Stimulated activated CD4-positive, alpha-beta T cell treated with anti-CD3 and anti-CD28 coated beads, Interleukin-1b, Interleukin-23, amount 100 ng/mL, for 24 hours (primary cell): ENCODE measurements around the gene GRB10.

Source experiments
- DNase-seq, 4 experiments: peaks; one replicate each; pipeline ENCODE4 v3.0.0-alpha.2; 2020; ENCODE audit warnings: low read depth in 4 of 4, low spot score in 1 of 4

GRB10 gene

DNA sequence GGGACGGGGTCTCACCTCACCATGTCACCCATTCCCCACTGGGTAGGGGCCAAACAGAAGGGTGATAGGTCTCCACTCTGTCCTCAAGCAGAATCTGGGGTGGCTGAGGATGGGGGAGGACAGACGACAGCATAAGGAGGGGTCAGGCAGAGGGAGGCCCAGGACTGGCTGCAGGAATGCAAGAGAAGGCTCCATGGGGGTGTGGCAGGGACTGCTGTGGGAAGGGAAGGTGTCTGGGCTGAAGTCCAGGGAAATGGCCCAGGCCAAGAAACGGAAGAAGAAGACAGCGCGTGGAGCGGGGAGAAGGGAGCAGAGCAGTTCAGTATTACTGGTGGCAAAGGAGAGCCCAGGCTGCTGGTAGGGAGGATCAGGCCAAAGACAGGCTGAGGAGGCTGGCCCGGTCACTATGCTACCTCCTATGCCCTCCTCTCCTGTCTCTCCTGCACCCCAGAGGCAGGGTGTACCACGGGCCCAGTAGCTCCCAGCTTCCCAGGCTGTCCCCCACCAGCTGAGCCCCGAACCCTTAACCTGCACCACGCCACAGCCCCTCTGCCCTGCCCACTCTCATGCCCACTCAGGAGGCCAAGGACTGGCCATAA lies 60.9 kb downstream of the GRB10 start:
- no peak for DNase-seq

DNA sequence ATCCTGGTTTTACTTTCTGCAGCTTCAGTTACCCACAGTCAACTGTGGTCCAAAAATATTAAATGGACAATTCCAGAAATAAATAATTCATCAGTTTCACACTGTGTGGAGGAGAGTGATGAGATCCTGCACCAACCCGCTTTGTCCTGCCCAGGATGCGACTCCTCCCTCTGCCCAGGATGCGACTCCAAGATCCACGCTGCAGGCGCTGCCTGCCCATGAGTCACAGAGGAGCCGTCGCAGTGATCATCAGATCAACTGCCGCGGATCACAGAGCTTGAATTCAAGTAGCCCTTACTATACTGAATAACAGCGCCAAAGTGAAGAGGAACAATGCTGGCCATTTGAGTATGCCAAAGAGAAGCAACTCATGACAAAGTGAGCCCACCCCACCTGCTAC lies 61.5 kb downstream of the GRB10 start:
- no peak for DNase-seq

DNA sequence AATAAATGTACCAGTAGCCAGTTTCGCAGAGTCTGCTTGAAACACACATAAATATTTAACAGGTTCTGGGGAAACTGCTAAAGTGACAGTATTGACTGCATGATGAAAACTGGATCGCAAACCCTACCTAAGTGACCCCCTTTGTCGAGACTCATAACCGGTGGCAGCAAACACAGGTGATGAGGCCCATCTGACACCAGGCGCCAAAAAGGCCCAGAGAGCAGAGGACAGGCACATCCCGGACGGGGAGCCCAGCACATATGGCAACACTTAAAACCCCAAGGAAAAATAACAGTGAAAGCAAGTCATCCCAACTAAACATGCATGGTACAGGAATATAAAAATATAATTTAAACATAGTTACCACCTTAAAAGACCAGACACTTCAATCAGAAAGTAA lies 62.4 kb downstream of the GRB10 start:
- no peak for DNase-seq

DNA sequence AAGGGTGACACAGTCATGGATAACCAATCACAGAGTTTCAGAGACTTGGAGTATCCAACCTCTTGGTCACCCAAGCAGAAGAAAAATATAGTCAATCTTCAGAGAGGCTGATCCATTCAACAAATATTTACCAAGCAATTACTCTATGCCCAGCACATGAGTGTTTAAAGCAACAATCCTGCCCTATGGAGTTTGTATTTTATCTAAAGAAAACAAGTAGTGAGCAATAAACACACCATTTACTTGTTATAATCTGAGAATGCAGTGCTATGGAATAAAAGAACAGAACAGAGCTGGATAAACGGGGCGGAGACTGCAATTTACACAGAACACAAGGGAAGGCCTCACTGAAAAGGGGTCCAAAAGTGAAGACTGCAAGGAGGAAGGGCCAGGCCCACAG lies 63.8 kb downstream of the GRB10 start:
- DNase-seq: no peak

DNA sequence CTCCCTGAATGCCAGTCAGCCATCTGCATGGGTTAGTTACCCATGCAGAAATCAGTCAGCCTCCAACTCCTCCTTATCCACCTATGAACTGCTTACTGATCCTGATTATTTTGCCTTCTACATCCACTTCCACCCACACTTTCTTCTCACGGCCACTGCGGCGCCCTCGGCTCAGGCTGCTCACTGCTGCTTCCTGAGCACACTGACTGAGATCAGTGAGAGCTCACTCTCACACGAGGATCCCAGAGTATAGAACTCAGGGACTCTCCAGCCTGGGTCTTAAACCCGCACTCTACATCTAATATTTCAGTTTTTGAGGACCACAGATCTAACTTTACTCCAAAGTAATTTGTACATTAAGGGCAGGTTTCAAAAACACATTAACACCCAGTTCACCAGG lies 64.4 kb downstream of the GRB10 start:
- no peak for DNase-seq

DNA sequence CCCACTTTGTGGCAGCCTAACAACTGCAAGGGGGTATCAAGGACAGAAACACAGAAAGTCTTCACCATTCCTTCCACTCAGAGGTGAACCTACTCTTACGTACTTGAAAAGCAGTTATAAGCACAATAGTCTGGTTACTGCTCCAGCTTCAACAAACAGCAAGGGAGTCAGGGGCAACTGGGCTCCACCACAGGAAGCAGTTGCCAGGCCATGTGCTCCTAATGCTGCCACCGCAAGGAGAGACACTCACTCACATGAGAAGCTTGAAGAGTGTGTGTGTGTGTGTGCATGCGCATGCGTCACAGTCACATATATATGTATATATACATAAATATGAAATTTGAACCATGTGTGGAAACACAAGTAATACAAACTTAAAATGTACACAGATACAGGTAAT lies 65.5 kb downstream of the GRB10 start:
- DNase-seq: no peak

DNA sequence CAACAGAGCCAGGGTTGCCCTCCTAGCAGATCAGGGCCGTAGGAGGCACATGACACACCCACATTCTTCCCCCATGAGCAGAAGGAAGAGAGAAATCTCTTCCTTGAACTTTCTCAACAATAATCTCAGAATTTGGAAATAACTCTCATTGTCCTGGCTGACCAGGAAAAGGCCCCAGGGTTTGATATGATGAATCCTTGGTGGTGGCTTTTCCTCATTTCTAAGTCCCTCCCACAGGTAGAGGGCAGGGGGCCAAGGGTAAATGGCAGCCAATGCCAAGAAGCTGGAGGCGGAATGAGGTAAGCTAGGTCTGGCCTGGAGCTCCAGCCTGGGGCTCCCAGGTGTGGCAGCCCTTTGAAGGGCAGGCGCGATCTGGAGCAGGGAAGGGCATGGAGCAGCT lies 67.8 kb downstream of the GRB10 start:
- no peak for DNase-seq

DNA sequence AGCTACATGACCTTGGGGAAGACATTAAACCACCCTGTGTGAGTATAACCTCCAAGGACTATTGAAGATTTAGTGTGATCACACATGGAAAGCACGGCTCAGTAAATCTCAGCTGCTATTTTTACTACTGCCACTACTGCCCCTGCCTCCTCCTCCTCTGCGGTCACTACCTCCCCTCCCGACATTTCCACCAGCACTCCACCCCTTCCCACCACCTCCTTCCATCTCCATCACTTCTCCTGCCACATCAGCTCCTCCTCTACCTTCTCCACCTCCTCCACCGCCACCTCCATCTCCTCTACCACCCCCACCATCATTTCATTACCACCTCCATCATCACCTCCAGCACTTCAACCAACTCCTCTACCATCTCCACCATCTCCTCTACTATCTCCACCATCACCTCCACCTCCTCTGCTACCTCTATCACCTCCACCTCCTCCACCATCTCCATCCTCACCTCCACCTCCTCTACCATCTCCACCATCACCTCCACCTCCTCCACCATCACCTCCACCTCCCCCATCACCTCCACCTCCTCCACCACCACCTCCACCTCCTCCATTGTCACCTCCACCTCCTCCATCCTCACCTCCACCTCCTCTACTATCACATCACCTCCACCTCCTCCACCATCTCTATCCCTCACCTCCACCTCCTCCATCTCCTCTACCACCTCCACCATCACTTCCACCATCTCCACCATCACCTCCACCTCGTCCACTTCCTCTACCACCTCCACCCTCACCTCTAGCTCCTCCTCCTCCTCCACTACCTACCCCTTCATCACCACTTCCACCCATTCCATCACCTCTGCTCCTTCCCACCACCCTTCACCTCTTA lies 69.4 kb downstream of the GRB10 start:
- no peak for DNase-seq

DNA sequence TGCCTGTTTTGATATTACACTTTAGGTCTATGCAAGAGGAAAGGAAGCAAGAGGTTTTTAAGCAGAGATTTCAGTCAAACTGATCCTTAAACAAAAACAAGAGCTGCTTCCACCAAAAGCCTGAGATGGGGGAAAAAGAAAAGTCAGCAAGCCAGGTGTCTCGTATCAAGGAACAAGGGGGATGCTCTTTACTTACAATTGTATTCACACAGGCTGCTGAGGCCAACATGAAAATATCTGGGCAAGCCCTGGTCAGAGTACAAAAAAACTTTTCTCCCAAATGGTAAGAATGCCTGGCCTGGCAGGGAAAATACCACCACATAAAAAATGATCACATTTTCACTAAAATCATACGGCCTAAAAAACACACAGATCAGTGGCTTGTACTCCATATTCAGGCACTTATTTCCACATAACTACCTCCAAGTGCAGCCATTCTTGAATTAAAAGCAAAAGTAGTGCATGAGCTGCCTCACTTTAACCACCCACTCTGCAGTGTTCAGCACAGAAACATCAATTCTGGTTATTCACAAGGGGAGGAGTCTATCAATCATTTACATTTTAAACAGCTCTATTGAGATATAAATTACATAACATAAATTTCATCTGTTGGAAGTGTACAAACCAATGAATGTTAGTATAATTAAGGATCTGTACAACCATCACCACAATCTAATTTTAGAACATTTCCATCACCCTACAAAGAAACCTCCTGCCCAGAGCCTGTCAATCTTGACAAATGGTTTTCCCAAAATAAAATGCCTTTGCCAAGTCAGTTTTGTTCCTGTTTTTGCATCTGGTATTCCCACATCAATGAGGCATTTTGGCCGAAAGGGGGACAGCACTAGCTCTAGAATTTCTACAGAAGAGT lies 70.2 kb downstream of the GRB10 start:
- DNase-seq: no peak

DNA sequence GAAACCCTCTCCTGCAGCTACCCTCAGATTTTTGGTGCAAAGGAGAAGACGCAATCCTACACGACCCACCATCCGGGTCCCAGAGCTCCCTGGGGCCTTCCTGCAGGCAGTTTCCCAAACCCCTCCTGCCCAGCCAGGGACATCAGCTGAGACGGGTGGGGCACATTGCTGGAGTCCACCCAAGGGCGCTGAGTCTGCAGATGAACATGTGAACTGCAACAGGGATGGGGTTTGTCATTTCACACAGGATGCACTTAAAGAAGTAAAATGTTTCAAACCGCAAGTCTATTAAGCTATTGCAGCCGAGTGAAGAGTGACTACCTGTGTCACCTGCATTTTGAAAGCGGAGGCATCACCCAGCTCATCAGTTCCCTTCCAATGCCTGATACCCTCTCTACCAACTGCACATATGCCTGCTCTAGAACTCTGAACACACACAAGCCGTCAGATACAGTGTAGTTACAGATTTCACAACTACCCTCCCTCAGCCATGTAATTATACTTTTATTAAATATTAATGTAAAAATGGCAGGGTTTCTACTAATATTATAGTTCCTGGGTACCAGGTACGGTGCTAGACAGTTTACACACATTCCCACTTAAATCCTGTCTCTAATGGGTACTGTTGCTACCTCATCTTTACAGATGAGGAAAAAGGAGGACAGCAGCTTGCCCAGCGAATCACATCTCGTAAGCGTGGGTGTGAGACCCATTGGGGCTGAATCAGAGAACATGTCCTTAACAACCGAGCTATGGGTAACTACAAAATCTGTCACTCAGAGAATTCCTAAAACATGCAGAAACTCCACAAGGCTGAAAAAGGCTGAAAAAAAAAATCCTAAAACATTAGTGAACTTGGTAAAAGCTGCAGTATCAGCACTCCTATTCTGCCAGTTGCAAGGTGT lies 71.2 kb downstream of the GRB10 start:
- DNase-seq: no peak

DNA sequence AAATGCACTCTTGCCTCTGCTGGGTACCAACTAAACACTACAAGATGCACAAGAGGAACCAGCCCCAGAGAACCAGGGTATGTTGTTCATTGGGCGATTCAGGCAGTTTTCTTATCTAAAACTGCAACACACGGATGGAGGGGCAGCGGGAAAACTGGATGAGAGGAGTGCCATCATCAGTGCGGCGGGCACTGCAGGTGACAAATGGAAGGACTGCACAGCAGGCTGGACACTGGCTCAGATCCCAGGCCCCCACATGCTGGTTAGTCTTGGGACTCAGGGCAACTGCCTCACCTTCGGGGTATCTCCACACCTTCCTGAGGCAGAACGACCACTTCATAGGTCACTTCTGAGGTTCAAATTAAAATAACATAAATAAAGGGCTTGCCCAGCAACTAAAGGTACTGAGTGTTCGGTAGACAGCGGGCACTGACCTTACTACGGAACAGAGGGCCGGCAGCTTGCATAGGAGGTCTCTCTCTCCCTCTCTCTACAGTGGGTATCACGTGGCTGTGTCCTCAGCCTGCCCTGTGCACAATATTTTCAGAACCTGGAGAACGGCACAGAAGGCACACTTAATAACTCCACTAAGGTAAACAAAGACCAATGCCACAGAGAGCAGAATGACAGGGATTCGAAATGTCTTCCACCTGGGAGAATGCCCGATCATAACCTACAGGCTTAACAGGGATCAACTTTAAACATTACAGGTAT lies 72.1 kb downstream of the GRB10 start:
- DNase-seq: no peak

DNA sequence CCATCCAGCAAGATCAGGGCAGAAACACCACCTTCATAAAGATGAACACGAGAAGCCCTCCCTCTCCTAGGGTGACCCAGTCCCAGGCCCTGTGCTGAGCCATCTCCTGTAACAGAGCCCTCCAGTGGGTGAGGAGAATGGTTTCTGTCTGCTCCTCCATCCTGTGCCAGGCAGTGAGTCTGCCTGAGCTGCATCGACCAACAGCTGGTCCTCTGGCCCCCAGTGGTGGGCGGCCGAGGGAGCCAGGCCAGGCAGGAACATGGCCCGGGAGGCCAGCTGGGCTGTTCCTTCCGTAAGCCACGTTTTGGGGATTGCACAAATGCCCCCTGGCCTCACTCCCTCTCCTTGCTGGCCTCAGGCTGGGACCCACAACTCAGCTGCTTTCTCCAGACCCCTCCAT lies 73.5 kb downstream of the GRB10 start:
- no peak for DNase-seq

DNA sequence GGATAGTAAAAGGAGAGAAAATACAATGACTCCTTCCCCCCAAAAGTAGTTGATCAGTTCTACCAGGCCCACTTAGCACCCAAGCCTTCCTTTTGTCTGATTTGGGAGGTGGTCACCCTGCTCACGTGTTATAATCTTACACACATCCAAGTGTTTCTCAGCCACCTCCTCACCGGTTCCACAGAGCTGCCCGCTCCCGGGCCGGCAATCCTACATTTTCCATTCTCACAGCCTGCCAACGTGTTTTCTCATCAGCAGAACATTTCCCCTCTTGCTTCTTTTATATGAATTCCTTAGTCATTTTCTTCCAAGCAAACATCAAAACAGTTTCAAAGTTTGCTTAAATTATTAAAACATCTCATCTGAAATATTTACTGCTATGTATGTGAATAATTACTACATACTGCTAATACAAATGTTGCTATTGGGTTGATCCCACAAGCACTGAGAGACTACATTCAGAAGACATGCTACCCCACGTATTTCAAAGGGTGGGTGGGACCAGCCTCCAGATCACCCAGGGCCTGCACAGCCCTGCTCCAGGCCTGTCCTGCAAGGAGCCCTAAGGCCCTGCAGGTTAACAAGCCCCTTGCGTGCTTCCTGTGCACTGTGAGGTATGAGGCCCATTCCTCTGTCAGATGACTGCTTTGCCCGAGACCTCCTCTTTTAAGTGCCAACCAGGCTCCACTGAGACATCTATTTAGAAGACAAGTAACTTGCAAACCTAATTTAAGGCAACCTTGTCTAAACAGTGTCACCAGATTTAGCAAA lies 75.3 kb downstream of the GRB10 start:
- DNase-seq: no peak

DNA sequence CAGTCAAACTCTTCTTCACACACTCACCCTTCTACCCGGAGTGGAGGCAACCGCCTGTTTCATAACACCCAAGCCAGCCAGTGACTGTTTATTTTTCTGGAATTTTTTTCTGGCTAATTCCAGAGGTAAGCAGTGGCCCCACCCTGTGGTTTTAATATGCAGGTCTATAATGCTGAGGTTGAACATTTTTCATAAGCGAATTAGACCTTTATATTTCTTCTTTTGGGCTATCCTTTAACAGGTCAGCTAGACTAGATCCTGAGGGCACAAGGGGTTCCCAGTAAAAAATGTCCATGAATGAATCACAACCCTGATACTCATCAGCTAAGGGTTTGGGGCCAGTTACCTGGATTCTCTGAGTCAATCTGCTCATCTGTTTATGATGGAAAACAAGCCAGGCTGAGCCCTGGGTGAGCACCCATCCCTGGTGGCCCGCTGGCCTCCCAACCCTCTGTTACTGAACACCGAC lies 76.2 kb downstream of the GRB10 start:
- DNase-seq: no peak

DNA sequence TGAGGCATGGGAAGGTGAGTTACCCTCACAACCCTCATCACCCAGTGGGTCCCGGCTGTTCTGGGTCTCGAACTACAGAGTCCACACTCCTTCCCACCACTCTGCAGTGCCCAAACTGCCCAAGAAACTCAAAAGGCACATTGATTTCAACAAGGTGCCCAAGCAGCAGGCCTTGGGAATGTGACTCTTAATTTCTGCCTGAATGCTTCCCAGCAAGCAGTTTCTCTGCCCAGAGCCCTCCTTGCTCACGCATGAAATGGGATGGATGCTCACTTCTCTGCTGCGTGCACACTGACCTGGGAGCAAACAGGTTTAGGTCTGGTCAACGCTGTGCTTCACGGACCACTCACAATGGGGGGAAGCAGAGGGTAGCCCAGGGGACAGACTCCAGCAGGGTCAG lies 77.9 kb downstream of the GRB10 start:
- DNase-seq: no peak

DNA sequence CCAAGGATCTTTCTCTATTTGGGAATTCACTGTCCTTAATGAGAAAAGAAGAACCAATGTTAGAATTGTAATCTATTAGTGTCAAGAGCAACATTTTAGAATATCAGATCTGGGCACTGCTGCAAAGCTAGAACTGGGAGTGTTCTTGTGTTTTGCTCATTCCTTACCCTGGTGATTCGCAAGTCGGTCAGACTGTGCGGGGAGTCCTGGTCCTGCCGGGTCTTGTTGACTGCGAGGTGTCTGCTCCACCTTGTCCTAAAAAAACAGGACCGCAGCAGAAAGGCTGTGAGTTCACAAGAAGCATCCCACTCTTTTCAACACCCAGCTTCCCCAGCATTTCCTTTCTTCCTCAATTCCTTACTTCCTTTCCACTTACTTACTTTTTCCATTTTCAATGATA lies 79.0 kb downstream of the GRB10 start:
- DNase-seq: no peak

DNA sequence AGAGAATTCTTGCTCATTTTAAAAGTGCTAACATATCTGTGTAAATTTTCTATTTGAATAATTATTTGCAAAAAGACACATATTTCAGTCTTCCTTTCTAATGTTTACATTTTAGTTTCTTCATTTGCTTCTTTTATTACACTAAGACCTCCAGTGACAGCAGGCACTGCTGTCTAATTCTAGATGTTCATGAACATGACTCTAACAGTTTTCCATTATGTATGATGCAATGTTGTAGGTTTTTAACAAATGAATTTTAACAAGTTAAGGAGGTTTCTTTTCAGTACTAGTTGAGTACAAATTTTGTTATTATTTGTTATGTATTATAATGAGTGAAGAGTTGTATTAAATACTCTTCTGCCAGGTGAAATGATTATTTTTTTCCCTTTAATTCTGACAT lies 83.6 kb downstream of the GRB10 start:
- no peak for DNase-seq

DNA sequence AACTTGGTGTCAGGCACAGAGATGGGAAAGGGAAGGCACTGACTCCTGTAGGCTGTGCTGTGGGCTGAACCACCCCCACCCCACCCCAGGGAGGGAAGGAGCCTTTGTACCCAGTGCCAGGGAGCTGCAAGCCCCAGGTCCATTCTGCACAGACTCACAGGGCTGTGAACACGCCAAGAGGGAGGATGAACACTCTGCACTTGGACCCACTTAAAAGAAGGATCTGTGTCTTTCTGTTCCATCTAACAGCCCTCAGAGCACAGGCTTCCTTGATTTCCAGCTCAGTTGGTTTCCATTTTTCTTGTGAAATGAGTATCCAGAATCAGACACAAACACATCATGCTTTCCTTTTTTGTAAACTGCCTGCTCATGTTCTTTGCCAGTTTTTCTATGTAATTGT lies 84.9 kb downstream of the GRB10 start:
- DNase-seq: no peak

DNA sequence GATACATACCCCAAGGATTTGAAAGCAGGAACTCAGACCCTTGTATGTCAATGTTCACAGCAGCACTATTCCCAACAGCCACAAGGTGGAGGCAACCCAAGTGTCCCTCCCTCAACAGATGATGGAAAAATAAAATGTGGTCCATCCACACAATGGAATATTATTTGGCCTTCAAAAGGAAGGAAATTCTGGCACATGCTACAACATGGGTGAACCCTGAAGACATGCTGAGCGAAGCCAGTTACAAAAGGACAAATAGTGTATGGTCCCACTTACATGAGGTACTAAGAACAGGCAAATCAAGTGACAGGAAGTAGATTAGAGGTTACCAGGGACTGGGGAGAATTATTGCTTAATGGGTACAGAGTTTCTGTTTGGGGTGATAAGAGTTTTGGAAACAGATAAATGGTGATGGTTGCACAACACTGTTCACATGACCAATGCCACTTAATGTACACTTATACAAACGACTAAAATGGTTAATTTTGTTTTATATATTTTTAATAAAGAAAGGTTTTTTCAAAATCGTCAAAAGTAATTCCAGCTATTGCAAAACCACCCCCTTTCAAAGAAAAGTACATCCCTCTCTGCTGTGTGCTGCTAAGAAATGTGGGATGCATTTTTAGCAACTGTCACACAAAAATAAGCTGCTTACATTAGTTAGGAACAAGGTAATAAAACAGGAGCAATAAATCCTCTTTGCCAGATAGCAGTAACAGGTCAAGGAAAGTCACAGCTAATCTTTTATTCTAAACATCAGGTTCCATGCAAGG lies 85.7 kb downstream of the GRB10 start:
- DNase-seq: no peak
